ENCODE measurements around the gene C5.

The C5 gene

GRCh38 chr9:120948824-120949223 lies 101.3 kb downstream of the C5 start:
- H3K4me2 ChIP-seq (ENCODE audit: low read depth, low read length, poor library complexity, severe bottlenecking): no peak overlapping the region
- no peak overlapping the region for H3K27ac ChIP-seq (ENCODE audit: low read depth, low read length)
- no peak overlapping the region for H3K4me3 ChIP-seq (ENCODE audit: insufficient read depth, low read length, poor library complexity, severe bottlenecking)
- H3K27me3 ChIP-seq (ENCODE audit: low read length): no peaks in the 10 kb centered on the region
- no peaks in the 10 kb centered on the region for H3K9me3 ChIP-seq (ENCODE audit: insufficient read depth, low read length)
- TF ChIP-seq CTCF (IDR thresholded peaks at IDR 0.05; ENCODE audit: insufficient read depth, low read length, poor library complexity, severe bottlenecking): no peak
- no peak for TF ChIP-seq EZH2phosphoT487 (conservative IDR thresholded peaks at IDR 0.05; ENCODE audit: low read length)
- no peaks in the 10 kb centered on the region for H3F3A ChIP-seq (ENCODE audit: insufficient read depth)
- no peaks in the 10 kb centered on the region for H3K36me3 ChIP-seq (ENCODE audit: low read length)
- no peaks in the 10 kb centered on the region for H3K79me2 ChIP-seq (ENCODE audit: insufficient read depth, low read length)
- H4K20me1 ChIP-seq (ENCODE audit: low read depth, low read length): no peaks in the 10 kb centered on the region
- no peak overlapping the region for H3K9ac ChIP-seq (ENCODE audit: low read length)
- no peak overlapping the region for H2AFZ ChIP-seq (ENCODE audit: low read depth, low read length, severe bottlenecking)
- H3K9me2 ChIP-seq (replicated peaks; ENCODE audit: insufficient read depth, low read length): no peaks in the 10 kb centered on the region

- Histone ChIP-seq H3K27me3 (ENCODE audit: low read length) (no peaks in the 10 kb centered on the region), H3K79me2 (ENCODE audit: insufficient read depth, low read length) (no peaks in the 10 kb centered on the region), H4K20me1 (ENCODE audit: low read depth, low read length) (no peaks in the 10 kb centered on the region), H3K27ac (ENCODE audit: low read depth, low read length) (no peak overlapping the region), H3K4me2 (ENCODE audit: low read depth, low read length, poor library complexity, severe bottlenecking) (no peak overlapping the region), H3K9me2 (replicated peaks; ENCODE audit: insufficient read depth, low read length) (no peaks in the 10 kb centered on the region), H2AFZ (ENCODE audit: low read depth, low read length, severe bottlenecking) (no peak overlapping the region), H3K9me3 (ENCODE audit: insufficient read depth, low read length) (no peaks in the 10 kb centered on the region), H3K4me3 (ENCODE audit: insufficient read depth, low read length, poor library complexity, severe bottlenecking) (no peak overlapping the region), H3F3A (ENCODE audit: insufficient read depth) (no peaks in the 10 kb centered on the region; the same call in 1 of the 2 replicates), H3K9ac (ENCODE audit: low read length) (no peak overlapping the region), H3K36me3 (ENCODE audit: low read length) (no peaks in the 10 kb centered on the region)
- TF ChIP-seq EZH2phosphoT487 (conservative IDR thresholded peaks at IDR 0.05; ENCODE audit: low read length) (no peak), CTCF (IDR thresholded peaks at IDR 0.05; ENCODE audit: insufficient read depth, low read length, poor library complexity, severe bottlenecking) (no peak)
Observed at GRCh38 chr9:120947222-120947621, 102.9 kb downstream of the C5 start.

- Histone ChIP-seq H3K9ac (ENCODE audit: low read length) (no peak overlapping the region), H3K27me3 (ENCODE audit: low read length) (no peaks in the 10 kb centered on the region), H3K79me2 (ENCODE audit: insufficient read depth, low read length) (no peaks in the 10 kb centered on the region), H3K9me3 (ENCODE audit: insufficient read depth, low read length) (no peaks in the 10 kb centered on the region), H3K9me2 (replicated peaks; ENCODE audit: insufficient read depth, low read length) (no peaks in the 10 kb centered on the region), H2AFZ (ENCODE audit: low read depth, low read length, severe bottlenecking) (no peak overlapping the region), H3K4me2 (ENCODE audit: low read depth, low read length, poor library complexity, severe bottlenecking) (no peak overlapping the region), H3K27ac (ENCODE audit: low read depth, low read length) (no peak overlapping the region), H4K20me1 (ENCODE audit: low read depth, low read length) (no peaks in the 10 kb centered on the region), H3K4me3 (ENCODE audit: insufficient read depth, low read length, poor library complexity, severe bottlenecking) (no peak overlapping the region), H3F3A (ENCODE audit: insufficient read depth) (no peaks in the 10 kb centered on the region; the same call in 1 of the 2 replicates), H3K36me3 (ENCODE audit: low read length) (no peaks in the 10 kb centered on the region)
- TF ChIP-seq CTCF (IDR thresholded peaks at IDR 0.05; ENCODE audit: insufficient read depth, low read length, poor library complexity, severe bottlenecking): no peak
- no peak for TF ChIP-seq EZH2phosphoT487 (conservative IDR thresholded peaks at IDR 0.05; ENCODE audit: low read length)
Observed at GRCh38 chr9:120946259-120946658, 103.8 kb downstream of the C5 start.

Measured in SU-DHL-6 (cell line).